GM21576 (cell line): ENCODE data around the gene CFAP45.

Experiments
- ATAC-seq: cut with Tn5 transposase; IDR thresholded peaks from one replicate; pipeline ENCODE4 v1.9.1; 2021; ENCODE audit warnings: mild to moderate bottlenecking, moderate library complexity; ENCODE audit not compliant: unreplicated experiment

The CFAP45 gene

DNA sequence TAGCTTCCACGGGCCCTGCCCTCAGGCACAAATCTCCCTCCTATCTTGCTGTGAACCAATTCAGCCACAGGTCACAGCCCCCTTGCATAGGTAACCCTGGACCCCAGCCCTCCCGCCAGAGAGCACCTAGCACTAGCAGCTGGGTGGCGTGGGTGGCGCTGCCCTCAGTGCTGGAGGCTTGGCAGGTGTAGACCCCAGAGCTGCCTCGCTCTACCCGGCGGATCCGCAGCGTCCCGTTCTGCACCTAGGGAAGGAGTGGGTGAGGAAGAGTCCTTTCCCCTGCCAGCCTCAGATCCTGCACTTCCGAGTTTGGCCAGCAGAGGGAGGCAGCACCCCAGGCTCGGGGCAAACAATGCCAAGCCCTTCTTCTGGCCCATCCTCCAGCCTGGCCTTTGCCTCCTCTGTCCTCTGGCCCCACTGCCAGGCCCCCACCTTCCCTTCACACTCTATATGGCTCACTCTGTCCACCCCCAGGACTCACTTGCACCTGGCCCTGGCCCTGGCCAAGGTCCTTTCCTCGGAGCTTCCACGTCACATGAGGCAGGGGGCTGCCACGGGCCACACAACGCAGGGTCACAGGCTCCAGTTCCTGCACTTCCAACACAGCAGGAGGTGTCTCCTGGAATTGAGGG, 36.4 kb upstream of the CFAP45 start:
- ATAC-seq = peak; percentile 42

GRCh38 chr1:159935719-159936272, 35.8 kb upstream of the CFAP45 start:
- ATAC-seq = no peak

- ATAC-seq = no peak
These were observed 35.3 kb upstream of the CFAP45 start for GRCh38 chr1:159935305-159935704.

DNA sequence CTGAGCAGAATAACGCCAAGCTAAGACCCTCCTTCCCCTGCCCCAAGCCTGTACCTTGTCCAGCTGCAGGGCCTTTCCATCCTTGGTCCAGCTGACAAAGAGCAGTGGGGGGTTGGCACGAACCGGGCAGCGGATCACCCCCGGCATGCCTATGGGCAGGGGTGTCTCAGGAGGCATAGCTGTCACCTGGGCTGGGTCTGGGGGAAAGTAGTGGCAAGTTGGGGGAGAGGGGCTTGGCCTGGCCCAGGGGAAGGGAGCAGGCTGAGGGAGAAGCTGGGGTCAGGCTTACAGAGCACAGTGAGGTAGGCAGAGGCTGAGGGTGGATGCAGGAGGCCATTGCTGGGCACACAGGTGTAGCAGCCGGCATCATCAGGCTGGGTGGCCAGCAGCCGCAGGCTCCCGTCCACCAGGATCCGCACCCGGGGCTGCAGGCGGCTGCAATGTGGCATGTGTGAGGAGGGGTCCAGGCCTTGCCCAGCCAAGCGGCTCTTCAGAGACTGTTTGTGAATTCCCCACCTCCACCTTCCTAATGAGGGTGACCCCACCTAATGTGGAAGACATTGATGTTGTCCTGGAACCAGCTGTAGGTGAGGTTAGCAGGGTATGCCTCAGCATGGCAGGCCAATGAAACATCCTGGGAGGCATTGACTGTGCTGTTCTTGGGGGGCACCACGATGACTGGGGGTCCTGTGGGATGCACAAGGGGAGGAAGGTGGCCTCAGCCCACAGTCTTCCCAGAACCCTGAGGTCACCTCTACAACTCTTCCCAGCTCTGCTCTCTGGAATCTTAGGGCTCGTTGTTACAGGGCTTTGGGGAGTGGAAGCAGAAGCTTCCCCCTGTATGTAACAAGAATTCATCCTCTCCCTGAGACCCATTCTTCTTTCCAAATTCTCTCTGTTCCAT, 34.4 kb upstream of the CFAP45 start:
- no peak for ATAC-seq

DNA sequence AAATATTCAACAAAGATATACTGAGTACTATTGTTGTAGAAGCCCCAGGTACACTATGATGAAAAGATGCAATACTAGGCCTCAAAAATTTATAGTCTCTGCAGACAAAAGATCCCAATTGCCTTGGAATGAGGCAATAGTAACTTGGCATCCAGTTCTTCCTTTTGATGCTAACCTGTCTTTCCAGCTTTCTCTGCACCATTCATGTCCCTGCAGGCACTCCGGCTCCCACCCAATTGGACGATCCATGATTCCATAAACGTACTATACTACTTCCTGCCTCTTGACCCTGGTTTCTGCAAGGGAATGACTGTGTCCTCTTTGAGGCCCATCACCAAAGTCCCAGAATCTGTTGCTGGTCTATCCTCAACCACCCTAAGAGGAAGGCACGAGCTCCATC, 33.4 kb upstream of the CFAP45 start:
- ATAC-seq = no peak

- no peak for ATAC-seq
These were observed 32.6 kb upstream of the CFAP45 start for GRCh38 chr1:159932296-159933285.

DNA sequence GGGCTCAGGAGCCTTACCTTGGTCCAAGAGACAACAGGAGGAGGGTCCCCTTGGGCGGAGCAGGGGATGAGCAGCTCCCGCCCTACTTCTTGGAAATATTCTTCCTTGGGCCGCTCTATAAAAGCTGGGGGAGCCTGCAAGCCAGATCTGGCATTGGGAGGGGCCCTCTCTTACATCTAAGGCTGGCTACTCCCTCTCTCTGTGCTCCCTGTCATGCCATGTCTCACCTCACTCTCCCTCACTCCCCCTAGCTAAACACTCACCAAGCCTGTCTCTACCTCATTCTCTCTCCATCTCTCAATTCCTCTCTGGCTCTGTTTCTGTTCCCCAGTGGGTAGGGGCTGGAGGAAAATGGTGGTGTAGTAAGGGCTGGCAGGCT, 31.8 kb upstream of the CFAP45 start:
- no peak for ATAC-seq

DNA sequence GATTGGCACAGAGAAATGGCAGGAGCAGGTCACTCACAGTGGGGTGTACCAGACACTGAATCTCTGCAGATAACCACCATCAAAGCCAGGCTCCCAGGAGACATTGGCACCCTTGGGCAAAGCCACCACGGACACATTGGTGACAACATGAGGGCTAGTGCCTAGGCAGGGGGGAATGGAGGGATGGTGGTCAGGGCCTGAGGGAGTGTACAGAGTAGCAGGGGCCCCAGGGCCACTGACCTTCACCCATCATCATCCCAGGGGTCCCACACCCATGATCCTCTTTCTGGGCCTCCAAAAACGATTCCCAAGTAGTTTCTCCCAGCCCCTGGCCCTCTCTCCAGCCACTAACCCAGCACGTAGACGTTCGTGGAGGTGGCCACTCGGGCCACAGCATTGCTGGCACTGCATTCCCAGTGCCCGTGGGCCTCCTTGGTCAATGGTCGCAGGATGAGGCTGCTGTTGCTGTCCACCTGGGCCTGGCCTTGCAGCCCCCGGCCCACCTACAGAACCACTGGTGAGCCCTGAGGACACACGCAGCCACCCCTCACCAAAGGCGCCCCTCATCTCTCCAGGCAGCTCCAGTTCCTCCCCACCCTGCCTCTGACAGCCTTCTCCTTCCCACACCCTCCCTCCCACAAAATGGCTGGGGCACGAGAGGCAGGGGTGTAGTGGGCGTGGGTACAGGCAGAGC, 31.3 kb upstream of the CFAP45 start:
- ATAC-seq = no peak

DNA sequence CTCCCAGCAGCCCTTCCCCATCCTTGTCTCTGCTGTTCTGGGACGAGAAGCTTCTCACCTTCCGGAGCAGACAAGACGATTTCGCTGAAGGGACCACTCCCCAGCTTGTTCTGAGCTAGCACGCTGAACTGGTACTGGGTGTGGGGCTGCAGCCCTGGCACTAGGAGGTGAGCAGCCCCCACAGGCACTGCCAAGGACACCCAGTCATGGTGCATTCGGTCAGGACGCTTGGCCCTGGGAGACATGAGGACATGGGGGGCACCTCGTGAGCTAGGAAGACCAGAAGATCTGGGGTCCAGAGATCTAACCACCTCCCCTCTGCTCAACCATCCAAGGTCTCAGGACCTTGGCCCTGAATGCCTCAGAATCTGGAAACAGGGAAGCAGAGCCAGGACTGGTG, 30.7 kb upstream of the CFAP45 start:
- no peak for ATAC-seq

- ATAC-seq = no peak
These were observed 30.3 kb upstream of the CFAP45 start for GRCh38 chr1:159930216-159930615.

GRCh38 chr1:159929155-159930051, 29.4 kb upstream of the CFAP45 start:
- no peak for ATAC-seq

DNA sequence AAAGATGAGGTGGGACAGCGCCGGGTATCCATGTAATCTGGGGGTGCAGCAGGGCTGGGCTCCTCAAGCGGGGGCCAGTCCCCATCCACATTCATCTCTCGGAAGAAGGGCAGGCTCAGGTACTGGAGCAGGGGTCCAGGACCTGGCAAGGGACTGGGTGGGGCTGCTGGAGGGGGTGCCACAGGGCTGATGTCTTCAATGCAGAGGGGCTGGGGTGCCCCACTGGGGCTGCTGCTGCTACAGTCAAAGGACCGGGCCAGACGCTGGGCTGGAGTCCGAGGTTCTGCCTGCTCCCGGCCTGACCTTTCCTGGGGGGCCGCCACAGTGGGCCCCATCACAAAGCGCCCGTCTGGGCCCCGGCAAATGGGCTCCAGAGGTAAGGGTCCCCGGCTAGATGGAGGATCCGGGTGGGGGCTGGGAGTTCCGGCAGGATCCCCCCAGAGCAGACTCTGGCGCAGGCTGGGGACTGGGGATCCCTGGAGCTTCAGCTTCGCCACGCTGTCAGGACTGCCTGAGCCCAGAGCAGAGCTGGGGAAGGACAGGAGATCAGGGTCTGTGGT, 28.6 kb upstream of the CFAP45 start:
- ATAC-seq = no peak

GRCh38 chr1:159927849-159928431, 28.0 kb upstream of the CFAP45 start:
- ATAC-seq = no peak

GRCh38 chr1:159927211-159927848, 27.4 kb upstream of the CFAP45 start:
- ATAC-seq = no peak

DNA sequence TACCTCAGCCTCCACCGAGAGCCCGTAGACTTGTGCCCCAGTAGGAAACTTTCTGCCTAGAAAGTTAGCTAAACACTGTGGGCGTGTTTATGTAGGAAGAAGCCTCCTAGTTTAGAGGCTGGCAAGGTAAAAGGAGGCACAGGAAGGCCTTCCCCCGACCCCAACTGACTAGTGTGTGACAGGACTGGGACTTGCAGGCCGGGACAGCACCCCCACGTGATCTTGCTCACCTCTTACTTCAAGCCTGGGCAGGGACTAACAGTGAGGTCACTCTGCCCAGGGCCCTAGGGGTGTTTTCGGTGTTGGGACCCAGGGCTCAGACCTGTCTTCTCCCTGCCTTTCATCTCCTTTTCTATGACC, 25.7 kb upstream of the CFAP45 start:
- peak; percentile 1 for ATAC-seq

DNA sequence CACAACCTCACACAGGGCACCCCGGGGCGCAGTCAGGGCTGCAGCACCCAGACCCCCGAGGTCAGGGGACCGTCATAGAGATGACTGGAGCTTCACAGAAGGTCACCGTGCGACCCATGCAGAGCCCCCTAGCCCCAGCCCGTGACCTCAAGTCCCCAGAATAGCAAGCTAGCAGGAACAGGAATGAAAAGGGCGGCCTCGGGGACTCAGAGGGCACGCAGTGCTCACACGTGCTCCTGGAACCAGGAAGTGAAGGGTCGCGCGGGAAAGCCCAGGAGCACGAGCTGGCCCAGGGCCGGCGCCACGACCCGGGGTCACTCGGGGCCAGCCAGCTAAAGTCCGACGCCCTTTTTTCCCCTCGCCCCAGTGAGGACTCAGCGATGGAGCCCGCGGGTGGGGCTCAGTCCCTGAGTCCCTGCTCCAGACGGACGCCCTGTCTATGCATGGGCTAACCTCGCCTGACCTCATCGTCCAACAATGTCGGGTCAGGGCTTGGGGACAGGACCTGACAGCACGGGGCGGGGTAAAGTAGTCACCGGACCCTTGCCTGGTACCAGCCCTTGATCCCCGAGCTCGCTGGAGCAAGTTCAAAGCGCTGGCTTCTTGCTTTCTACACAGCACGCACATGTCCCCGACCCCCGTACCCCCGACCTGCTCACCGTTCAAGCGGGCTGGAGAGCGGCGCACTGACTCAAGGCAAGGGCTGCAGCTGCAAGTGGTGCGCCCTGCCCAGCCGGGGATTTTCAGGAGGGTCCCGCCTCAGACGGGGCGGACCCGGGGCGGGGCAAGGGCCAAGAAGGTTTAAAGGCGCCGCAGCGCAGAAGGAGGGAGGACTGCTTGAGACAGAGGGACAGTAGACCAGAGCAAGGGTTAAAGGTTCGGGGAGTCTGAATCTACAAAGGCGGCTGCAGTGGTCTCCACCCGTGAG, 25.1 kb upstream of the CFAP45 start, which contains the start of gene TAGLN2:
Gene TAGLN2 (minus strand): TSS at position 717 of the 928 bp plus-strand sequence. CDS start 4,998 bp downstream, outside the sequence.
- ATAC-seq = peak; percentile 52
